NCI-H446 (cell line): ENCODE measurements around the gene RERE.

Source experiments
- DNase-seq, 2 experiments: peaks; one replicate each; lab custom pipeline; 2025; lab: John Stamatoyannopoulos, UW

RERE gene

DNA sequence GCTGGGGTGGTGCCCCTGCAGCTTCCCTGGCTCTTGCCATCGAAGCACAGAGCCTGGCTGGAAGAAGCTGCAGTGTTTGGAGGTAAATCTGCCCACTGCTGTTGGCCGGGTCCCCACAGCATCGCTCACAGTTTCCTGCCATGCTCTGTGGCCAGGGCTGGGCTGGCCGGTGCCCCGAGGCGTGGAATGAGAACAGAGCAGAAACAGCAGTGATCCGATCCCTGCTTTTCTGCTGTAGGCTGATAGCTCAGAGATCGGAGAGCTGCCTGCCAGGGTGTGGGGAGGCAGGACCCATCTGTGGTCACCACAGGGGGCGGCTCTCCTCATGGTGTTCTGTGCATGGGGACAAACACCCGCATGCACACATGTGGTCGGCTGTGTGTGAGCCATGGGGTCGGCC is 488.0 kb downstream of the RERE start:
- no peak for DNase-seq

DNA sequence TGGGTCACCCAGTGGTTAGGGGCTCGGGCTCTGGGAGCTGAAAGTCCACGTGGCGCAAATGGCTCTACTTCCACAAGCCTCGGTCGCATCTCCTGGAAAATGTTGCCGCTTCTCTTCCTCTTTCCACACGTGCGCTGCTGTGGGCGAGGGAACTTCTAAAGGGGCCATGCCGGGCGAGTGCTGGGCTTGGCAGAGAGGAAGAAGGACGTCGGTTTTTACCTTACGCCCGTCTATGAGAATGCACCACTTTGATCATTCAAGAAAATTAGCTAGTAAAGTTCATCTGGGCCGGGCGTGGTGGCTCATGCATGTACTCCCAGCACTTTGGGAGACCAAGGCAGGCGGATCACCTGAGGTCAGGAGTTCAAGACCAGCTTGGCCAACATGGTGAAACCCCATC is 489.2 kb downstream of the RERE start:
- no peak for DNase-seq

DNA sequence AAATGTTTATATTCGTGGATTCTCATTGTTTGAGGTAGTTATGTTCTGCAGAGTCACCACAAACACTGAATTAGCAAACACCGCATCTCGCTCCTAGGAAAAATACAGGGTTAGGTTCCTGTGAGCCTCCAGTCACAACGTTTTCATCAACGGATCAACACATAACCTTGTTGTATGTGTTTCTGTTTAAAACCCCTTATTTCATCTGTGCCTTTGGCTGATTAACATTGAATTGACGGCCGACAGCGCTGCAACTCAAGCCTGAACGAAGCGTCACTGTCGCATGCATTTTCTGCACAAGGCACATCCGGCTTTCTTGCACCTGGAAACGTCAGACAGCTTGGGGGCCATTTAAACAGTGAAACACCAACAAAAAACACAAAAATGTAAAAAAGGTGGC is 491.2 kb downstream of the RERE start:
- no peak for DNase-seq

DNA sequence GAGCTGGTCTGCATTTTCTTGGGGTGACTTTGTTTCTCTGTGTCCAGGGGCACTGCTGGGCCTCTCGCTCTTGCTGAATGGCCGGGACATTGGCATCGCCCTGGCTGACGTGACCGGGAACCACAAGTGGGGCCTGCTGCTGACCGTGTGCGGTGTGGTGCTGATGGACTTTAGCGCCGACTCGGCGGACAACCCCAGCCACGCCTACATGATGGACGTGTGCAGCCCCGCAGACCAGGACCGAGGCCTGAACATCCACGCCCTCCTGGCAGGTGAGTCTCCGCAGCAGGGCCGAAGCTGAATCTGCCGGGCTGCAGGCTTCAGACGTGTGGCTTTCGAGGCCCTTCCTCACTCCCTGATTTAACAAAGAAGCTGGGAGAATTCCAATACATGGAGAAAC is 491.7 kb downstream of the RERE start:
- DNase-seq, result no peak

DNA sequence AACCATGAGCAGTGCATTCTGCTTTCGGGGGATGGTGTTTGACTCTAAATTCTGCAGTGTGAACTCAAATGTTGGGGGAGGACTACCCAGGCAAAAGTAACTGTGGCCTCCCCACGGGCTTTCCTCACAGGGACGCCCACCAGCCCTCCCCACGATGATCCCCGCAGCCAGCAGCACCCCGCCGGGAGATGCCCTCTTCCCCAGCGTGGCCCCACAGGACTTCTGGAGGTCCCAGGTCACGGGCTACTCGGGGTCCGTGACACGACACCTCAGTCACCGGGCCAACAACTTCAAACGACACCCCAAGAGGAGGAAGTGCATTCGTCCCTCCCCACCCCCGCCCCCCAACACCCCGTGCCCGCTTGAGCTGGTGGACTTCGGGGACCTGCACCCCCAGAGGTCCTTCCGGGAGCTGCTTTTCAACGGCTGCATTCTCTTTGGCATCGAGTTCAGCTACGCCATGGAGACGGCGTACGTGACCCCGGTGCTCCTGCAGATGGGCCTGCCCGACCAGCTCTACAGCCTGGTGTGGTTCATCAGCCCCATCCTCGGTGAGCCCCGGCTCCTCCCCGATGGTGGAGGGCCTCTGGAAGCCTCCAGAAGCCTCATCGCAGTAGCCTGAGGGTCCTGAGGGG is 493.1 kb downstream of the RERE start:
- DNase-seq, result no peak

DNA sequence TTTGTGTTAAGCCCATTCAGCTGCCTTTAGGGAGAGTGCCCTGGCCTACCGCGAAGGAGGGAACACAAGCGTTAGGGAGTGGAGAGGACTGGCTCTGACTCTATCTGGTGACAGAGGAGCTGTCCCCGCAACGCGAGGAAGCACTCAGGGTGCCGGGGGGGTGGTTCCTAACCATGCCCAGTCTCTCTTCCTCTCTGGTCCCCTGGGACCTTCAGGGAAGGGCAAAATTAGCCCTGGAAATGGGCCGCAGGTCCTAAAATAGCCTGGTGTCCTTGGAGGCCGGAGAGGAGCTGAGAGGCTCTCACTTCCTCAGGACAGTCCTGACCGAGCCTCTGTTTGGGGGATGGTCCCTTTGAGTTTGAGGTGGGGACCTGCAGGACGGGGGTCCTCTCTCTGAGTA is 493.7 kb downstream of the RERE start:
- no peak for DNase-seq

DNA sequence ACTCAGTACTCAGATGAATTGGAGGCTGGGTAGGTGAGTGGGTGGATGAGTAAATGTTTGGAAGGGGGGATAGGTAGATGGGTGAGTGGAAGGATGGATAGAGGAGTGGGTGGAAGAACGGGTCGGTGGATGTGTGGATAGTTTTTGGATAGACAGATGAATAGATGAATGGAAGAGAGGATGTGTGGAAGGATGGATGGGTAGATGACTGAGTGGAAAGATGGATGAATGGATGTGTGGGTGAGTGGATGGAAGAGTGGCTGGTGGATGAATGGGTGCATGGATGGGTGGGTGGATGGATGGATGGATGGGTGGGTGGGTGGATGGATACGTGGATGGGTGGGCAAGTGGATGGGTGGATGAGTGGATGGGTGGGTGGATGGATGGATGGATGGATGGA is 495.8 kb downstream of the RERE start:
- DNase-seq, result no peak

DNA sequence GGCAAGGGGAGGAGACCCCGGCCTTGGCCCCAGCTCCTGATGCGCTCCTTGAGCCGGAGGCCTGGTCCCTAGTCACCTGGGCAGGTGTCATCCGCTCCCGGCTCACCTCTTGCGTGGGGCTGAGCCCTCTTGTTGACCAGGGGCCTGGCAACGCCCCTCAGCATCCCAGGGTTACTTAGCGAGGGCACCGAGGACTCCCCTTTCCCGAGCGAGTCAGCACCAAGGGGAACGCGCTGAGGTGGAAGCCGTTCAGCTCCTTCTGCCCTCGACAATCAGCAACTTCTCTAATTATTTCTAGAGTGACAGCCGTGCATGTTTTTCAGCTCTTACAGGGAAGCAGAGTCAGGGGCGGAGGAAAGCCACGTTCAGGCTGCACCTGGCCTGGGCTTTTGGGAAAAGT is 499.0 kb downstream of the RERE start:
- peak in 1 of 2 experiments; percentile 30 for DNase-seq

DNA sequence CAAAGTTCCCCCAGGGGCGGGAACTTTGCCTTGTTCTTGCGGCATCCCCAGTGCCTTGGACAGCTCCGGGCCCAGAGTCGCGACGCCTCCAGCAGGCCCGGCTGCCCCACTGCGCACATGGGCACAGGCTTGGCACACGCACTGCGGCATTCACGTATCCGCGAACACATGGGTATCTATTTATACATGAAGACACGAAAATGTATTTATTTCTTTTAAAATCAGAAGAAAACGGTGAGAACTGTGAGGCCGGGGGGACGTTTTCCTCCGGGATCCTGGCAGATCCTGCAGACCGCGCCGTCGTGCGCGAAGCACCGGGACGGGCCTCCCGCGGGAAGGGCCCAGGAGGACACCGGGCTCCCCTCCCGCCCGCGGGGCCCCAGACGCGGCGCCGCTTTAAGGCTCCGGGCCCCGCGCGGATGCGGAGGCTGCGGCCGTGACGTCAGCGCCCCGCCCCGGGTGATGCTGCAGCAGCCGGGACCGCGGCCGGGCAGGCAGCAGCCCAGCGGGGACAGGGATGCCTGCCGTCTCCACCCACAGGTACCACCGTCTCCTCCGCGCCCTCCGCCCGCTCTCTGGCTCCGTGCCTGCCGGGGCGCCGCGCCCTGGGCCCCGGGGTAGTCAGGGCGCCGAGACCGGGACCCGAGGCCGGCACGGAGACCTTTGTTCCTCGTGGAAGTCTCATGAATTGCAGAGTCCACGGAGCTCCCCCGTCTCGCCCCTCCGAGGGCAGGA is 499.6 kb downstream of the RERE start, which contains the start of gene SLC45A1:
TSS of gene SLC45A1 (plus strand) at position 468 of the 735 bp plus-strand sequence. CDS start 6,216 bp downstream, outside the sequence.
- peak; percentile 46 to 85 for DNase-seq

DNA sequence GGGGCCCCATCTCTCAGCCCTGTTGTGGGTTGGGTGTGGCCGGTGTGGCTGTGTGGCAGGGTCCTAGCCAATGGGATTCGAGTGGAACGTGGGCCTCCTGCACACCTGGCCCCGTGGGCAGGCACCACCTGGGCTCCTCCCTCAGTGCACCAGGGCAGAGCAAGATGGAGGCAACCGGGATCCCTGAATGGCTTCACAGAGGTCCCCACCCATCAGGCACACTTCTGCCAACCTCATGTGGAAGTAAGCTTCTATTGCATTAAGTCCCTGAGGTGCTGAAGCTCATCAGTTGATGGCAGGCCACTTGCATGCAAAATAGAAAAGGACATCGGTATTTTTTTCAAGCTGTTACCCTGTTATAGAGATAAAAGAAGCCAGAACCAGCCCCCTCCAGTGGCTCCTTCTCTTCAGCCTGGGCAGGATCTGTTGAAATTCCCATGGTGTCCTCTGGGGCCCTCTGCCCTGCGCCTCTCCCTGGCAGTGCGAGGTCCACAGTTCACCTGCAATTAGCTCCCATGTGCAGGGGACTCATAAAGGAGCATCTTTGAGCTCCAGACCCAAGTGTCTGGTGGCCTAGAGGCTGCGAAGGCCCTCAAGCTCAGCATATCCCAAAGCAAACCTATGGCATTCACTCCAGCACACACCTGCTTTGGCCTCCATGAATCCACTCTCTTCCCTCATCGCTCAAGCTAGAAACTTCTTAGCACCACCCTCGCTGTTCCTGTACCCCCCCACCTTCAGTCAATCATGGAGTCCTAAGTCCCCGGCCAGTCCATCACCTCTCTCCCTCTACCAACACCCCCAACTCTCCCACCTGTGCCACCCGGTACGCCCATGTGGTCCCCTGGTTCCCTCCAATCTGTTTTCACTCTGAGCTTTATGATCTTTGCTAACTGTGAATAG is 501.6 kb downstream of the RERE start:
- no peak for DNase-seq

DNA sequence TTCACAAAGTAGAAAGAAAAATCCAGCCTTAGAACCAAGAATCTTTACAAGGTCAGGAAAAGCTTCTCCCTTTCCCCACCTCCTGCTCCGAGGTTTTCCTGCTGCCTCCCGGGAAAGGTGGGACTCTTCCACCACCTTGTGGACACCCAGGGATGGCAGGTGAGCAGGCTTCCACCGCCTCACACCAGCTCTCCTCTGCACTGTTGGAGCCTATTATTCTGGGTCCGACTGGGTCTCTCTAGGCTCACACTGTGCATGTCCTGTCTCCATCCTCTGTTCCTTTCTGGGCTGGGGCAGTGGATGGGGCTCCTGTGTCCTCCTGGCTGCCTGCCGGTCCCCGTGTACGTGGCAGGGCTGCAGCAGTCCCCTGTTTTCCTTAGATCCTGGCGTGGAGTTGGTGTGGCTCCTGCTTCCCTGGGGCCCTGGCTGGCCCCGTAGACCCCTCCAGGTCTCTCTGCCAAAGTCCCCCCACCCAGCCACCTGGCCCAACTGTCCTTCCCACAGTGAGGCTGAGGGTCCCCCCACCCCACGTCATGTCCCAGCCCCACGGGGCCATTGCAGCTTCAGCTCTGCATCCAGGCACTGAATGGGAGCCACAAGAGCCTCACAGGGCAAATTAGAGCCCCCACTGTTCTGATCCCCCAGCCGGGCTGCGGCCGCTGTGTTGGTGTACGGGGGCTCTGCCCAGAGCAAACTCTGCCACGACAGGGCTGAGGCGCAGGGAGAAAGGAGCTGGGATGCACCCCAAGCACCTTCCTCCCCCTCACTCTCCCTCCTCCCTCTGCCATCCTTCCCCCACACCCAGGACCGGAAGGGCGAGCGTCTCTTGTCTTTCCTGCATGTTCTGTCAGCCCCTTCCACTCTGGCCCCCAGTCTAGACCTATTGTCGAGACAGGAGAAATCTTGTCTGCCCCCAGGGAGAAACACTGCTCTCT is 502.8 kb downstream of the RERE start:
- DNase-seq, result peak; percentile 56 to 80

DNA sequence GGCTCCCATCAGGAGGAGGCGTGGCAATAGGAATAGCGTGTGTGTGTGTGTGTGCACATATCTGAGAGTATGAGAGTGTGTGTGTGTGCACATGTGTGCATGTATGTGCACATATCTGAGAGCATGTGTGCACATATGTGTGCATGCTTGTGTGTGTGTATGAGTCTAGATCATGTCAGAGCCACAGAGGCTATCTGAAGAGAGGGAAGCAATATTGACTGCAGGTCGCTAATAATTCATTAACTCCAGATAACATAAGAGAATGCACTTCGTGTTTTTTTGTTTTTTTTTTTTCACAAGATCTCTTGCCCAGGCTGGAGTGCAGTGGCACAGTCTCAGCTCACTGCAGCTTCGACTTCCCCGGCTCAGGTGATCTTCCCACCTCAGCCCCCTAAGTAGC is 504.2 kb downstream of the RERE start:
- no peak for DNase-seq

DNA sequence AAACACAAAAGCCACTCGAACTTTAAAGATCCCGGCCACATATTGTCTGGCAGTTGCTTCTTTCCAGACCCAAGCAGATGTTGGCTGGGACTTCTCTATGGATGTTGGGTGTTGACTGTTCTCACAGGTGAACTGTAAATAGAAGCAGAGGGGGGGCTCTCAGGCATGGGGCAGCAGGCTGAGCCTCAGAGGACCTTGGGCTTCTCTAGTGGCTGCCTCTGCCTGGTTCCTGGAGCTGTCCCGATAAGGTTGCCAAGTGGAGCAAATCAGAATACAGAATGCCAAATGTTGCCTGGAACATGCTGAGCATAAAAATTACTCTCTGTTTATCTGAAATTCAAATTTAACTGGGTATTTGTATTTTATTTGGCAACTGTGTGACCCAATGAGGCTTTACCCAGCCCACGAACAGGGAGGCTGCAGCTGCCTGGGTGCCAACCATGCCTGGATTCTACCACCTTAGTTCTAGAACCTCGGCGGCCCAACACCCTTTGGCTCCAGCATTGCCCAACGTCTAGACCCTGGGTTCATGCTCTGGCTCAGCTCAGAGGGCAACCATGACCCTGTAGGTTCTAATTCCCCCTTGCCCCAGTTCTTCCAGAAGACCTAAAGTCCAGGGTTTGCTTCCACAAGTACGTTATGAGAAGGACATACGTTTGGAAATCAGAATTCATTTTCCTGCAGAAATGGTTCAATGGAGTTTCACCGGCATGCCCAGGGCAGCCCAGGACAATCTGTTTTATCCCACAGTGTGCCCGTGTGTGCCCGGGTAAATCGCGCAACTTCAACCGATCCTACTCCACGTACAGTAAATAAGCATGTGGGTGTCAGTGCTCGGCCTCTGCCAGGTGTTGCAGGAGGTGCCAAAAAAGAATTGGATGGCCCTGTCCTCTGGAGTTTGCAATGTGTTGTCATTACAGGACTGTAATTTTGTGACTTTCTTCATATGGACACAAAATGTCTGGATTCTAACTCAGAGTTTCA is 504.9 kb downstream of the RERE start:
- DNase-seq, result peak in 1 of 2 experiments; percentile 28

DNA sequence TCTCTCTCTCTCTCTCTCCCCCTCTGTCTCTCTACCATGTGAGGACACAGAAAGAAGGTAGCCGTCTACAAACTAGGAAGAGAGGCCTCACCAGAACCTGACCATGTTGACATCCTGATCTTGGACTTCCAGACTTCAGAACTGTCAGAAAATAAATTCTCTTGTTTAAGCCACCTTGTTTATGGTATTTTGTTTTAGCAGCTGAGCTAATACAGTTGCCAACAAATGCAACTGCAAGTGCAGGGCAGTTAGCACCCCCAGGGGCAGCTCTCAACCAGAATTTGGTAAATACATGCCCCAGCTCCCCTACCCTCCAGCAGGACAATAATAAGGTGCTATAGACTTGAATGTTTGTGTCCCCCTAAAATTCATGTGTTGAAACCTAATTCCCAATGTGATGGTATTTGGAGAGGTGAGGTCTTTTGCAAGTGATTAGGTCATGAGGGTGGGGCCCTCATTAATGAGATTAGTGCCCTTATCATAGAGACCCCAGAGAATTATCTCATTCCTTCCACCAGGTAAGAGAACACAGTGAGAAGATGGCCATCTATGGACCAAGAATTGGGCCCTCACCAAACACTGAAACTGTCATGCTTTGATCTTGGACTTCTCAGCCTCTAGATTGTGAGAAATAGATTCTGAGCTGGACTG is 506.2 kb downstream of the RERE start:
- no peak for DNase-seq

DNA sequence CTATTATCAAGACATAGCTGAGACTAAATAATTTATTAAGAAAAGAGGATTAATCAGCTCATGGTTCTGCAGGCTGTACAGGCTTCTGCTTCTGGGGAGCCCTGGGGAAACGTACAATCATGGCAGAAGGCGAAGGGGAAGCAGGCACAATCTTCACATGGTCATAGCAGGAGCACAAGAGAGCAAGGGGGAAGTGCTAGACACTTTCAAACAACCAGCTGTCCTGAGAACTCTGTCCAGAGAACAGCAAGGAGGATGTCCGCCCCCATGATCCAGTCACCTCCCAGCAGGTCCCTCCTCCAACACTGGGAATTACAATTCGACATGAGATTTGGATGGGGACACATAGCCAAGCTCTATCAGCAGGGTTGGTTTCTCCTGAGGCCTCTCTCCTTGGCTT is 509.8 kb downstream of the RERE start:
- DNase-seq, result no peak

DNA sequence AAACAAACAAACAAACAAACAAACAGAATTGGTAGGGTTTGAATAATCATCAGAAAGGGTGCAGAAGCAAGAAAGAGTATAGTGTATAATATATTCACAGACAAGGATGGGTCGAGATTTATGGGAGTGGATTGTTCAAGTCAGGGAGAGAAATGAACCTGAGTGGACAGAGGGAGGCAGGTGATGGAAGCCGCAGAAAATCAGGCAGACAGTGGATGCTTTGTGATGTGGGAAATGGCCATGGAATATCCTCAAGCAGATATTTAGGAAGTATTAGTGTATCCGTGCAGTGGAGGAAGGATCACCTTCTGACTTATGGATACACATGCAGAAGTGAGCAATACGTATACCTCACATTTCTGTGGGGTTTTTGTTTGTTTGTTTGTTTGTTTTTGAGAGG is 513.6 kb downstream of the RERE start:
- no peak for DNase-seq

DNA sequence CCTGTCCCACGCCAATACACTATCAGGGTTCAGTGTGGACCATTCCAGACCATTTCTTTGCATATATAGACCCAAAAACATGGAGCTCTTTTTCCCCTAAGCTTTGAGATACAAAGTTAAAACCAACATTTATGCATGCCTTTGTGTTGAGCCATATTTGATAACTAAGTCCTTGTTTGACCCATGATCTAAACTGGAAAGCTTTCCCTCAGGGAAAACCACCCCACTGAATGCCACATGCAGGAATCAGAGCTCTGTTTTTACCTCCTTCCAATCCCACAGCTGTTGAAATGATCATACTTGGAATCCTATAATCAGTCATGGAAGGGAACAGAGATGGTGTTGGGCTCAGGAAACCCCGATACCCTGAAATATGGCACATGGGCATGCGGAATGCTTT is 514.3 kb downstream of the RERE start:
- no peak for DNase-seq
